Measurements from ENCODE around the gene PDIA2.

DNA sequence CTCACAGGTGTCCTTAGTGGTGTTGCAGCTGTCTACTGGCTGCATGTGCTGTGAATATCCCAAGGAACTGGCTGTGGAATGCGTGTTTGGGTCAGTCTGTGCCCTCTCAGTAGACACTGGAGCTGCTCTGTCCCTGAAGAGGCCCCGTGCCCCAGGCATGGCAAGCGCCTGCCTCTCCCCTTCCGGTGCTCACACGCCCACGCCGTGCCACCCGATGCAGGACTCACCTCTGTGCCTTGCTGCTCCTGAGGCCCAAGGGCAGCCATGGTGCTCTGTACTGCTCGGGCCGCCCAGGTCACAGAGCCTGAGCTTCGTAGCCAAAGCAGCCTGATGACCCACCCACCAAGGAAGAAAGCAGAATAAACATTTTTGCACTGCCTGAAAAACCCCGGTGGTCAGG, 17.3 kb upstream of the PDIA2 start:
- TF ChIP-seq, protein P1, sequence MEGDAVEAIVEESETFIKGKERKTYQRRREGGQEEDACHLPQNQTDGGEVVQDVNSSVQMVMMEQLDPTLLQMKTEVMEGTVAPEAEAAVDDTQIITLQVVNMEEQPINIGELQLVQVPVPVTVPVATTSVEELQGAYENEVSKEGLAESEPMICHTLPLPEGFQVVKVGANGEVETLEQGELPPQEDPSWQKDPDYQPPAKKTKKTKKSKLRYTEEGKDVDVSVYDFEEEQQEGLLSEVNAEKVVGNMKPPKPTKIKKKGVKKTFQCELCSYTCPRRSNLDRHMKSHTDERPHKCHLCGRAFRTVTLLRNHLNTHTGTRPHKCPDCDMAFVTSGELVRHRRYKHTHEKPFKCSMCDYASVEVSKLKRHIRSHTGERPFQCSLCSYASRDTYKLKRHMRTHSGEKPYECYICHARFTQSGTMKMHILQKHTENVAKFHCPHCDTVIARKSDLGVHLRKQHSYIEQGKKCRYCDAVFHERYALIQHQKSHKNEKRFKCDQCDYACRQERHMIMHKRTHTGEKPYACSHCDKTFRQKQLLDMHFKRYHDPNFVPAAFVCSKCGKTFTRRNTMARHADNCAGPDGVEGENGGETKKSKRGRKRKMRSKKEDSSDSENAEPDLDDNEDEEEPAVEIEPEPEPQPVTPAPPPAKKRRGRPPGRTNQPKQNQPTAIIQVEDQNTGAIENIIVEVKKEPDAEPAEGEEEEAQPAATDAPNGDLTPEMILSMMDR (conservative IDR thresholded peaks at IDR 0.05; ENCODE audit: low read depth, low read length), result no peak
- TF ChIP-seq EZH2 (IDR thresholded peaks at IDR 0.05; ENCODE audit: low read length, unreplicated experiment), result no peak

Data from PC-3 (cell line).